Activated CD8-positive, alpha-beta memory T cell treated with anti-CD3 and anti-CD28 coated beads for 24 hours (primary cell): ENCODE data around the gene PSMB7.

Experiments
- DNase-seq: peaks from one replicate; pipeline ENCODE4 v3.0.0-alpha.2; 2020

Gene PSMB7

DNA sequence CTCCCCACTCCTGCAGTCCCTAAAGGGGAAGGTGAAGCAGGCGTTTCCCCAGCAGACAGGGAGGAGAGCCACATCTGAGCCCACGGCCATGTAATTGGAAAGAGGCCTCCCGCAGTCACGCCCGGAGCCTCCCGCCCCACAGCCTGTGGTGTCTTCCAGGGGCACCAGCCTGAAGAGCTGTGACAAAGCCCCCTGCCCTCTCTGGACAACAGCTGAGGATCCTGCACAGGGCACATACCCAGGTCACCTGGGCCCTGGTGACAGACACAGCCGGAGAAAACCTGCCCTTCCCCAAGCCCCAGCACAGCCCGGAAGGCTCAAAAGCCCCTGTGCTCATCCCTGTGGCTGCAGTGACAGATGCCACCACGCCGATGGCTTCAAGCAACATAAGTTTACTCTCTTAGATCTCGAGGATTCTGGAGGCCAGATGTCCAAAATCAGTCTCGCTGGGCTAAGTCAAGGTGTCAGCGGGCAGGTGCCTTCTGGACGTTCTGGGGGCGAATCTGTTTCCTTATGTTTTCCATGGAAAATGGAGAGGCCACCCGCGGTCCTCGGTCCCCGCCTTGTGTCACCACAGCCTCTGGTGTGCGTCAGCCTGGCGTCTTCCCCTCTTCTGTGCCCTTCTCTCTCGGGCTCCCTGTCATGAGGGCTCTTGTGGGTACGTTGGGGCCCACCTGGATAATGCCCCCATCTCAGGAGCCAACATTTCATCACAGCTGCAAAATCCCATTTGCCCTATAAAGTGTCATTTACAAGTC is 71.5 kb downstream of the PSMB7 start:
- DNase-seq = no peak

DNA sequence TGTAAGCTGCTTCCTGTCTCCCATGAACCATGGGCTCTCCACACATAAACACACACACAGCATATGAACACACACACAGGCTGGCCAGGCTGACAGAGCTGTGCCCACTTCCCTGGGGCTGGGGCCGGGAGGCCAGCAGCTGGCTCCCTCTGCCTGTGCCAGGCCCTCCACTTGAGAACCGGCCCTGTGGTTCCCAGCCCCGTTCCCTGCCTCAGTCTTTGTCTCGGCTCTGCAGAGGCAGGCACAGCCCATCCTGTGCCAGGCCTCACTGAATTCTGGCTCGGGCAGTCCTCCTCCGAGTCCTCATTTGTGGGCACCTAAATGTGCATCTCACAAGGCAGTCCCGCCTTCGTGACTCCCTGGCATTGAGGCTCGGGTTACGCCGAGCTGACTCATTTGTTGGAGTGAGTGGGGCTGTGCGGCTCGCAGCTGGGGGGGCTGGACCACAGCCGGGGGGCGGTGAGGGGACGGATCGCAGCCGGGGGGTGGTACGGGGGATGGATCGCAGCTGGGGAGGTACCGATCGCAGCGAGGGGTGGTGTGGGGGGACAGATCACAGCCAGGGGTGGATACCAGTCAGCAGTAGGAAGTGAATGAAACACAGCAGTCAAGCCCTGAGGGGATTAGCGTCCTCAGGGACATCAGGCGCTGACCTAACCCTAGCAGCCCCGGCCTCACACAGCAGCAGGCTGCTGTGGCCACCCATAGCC is 72.3 kb downstream of the PSMB7 start:
- DNase-seq = no peak

DNA sequence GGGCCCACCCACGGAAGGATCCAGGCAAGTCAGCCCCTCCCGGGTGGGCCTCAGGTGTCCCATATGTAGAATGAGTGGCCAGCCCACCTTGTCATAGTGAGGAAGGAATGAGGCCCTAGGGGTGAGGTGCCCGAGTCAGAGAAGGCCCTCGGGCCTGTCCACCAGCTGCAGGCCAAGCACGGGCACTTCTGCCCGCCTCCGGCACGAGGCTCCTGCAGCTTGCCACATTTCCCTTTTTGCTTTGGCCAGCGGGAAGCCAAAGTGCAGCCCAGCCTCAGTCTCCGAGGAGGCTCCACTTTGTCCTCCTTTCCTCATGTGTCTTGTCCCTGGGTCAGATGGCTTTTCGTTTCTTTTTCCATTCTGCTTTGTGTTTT is 72.9 kb downstream of the PSMB7 start:
- DNase-seq = no peak

DNA sequence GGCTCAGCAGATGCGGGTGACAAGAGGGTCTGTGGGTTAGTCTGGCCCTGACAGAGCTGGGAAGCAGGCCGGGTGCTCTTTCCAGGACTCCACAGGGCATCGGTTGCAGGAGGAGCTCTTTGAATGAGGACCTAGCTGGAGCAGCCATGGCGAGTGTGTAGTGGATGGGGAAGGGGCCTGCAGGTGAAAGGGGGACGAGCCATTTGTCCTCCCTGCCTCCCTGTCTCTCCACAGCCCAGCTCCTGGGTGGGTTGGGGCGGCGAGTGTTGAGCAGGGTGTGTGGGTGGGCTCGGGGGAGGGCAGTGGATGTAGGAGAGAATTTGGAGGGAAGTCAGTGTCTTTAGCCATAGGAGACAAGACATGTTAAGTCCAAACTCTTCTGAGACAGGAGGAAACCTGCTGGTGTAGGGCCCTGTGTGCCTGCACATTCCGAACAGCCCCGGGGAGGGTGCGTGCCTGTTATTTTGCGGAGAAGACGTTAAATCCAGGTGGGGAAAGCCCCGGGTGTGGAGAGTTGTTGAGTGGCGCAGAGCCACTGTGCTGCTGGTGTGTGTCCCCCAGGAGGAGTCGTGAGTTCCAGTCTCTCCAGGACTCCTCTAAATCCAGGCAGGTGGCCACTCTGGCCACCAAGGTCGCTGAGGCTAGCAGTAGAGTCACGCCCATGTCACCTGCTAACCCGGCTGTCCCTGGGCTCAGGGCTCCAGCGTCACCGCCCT is 73.6 kb downstream of the PSMB7 start:
- DNase-seq = no peak

DNA sequence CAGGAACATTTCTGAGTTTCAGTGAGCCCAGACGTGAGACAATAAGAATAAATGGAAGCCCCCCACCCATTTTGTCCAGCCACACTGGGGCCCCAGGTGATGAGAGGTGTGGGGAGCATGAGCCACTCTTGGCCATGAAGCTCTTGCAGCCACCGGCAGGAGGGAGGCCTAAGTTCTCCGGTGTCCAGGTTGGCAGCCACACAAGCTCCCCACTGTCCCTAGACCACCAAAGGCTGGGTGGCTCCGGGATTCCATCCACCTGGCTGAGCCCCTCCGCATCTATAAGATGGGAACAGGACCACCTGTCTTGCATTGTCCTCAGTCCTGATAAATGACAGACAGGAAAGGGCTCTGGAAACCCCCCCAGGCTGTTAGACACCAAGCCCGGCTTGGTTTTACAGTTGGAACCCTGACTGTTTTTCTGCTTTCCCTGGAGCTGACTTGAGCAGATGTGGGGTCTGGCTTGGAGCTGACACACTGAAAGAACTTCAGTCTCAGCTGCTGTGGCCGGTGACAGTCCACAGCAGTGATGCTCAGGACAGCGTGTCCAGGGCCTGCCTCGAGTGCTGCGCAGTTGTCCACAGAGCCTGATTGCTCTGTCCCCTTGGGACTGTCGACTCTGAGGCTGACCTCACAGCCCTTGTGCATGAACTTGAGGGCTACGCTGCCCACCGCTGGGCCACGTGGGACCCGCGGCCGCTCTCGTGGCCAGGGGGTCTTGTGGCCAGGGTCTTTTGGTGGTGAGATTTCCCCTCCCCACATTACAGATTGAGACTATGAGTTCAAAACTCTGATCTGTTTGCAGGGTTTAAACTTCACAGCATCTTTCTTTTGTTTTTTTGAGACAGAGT is 74.8 kb downstream of the PSMB7 start:
- DNase-seq = no peak

DNA sequence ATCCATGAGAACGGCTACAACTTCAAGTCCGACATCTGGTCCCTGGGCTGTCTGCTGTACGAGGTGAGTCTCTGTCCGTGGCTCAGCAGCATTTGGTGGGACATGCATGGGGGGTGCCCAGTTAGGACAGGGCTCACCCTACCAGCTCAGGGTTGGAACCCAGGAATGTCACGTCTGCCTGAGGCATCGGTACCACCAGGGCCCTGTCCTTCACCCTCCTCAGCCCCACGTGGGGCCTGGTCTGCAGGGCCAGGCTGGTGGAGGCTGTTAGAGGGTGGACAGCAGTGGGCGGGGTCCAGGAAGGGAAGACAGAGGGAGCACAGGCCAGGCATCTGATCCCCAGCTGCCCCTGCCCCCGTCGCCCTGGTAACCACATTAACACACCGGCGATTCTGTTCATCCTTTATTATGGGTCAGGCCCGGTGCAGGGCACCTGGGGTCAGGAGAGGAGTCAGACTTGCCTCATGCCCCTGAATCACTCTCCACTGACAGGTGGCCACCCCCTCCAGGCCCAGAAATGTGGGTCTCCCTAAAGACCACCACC is 75.6 kb downstream of the PSMB7 start:
- DNase-seq = no peak

DNA sequence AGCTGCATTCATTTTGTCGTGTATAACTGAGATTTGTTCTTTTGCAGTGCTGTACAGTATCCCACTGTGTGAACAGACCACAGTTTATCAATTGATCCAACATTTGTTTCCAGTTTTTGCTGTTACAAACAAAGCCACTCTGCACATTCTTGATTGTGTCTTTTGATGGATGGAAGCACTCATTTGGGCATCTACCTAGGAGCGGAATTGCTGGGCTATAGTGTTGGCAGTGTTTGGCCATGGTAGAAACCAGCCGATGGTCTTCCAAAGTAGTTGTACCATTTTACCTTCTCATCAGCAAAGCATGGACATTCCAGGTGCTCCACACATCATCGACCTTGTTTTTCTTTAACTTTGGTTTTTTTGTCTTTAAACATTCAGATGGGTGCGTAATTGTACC is 77.7 kb downstream of the PSMB7 start:
- no peak for DNase-seq

DNA sequence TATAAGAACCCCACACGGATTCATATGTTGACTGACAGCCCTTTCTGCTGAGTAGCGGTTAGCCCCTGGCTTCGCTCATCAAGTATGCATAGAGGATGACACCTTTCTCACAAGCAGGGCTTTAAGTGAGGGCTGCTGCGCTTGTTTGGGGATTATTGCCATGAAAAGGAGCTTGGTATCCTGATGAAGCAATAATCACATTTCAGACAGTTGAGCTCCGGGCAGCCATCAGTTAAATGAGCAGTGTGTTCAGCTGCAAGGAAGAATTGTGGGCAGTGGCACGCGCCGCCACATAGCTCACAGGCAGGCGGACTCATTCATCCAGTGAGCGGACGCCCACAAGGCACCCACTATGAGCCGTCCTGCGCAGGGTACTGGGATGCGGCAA is 79.9 kb downstream of the PSMB7 start:
- no peak for DNase-seq

DNA sequence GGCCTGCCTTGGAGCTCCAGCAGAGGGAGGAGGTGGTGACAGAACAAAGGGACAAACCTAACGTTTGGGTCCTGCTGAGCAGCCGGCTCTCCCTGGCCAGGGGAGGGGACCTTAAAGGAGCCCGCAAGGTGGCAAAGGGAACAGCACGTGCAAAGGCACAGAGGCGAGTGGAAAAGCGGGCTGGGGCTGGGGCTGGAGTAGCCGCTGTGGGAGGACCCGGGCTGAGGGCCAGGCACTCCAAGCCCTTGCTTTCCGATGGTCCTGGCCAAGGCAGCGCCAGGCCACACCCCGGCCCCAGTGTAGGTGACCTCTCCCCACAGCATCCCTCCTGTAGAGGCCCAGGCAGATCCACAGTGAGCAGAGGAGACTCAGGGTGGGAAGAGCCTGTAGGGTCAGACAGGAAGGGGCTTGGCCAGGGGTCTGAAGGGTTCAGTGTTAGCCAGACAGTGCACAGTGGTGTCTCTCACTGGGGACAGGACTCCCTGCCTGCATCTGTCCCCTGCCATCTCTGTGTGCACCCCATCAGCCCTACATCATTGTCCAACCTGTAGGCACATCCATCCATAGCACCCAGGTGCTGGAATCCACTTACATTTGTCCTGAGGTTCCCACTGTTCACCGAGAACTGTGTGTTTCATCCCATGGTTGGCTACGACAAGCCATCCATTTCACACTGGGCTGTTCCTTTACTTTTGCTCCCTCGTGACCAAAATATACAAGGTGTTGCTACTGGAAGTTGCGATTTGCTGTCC is 80.5 kb downstream of the PSMB7 start:
- DNase-seq = no peak

DNA sequence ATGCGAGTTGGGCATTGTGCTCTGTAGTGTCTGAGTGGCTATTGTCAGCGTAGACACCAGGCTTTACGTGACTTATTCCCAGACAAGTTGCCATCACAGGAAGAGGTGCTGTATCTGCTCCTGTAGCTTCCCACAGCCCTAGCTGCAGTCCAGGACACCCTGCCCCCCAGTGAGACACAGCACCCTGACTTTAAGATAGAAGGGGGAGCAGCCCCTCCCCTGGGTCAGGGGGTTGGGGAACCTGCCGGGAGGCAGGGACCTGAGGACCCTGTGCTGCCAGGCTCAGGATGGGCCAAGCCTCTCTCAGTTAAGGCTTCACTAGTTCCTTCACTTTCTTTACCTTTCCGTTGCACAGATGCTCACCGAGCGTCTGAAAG is 82.1 kb downstream of the PSMB7 start:
- DNase-seq = no peak

DNA sequence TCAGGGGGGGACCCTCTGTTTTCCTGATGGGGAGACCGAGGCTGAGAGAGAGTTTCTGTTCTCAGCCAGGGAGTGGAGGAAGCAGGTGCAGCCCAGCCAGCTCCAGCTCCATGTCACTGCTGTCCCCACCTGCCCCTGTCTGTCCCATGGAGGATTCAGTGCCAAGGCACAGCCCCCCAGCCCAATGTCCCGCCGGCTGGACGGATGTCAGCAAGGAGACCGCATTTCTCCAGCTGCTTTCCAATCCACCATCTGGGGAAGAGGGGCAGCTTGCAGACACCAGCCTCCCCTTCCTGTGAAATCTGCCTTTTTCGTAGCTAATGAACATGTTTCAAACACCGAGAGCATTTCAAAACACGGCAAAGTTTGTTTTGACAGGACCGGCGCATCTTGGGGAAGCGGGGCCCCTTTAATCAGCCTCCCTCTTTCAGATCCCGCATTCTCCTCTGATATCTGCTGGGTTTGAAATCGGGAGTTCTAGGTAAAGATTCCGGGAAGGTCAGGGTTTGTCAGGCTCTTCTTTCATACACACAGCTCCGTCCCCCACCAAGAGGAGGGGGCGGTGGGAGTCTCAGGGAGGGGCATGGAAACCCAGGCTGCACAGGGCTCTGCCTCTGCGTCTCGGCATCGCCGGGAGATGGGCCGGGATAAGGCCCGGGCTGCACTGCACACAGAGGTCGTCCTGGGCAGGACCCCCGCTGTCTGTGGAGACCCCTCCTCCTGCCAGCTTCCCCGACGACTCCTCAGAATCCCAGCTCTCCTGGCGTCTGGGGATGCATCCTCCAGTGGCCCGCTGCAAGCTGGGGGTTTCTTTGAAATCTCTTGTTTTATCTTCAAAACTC is 82.7 kb downstream of the PSMB7 start:
- no peak for DNase-seq

DNA sequence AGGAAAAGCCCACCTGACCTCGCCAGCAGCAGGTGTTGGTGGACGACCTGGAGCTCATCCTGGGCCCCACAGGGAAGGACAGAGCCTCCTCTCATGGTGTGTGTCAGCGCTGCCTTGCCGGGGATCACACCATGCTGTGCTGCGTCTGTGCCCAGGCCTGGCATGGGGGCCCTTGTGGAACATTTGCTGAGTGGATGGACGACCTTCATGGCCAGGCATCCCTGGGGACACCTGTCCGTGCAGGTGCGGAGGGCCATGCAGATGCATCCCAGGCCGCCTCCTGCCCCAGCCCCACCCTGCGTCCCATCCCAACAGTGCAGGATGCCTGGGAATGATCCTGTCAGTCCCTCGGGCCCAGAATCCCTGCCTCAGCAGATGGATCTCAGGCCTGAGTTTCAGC is 83.7 kb downstream of the PSMB7 start:
- no peak for DNase-seq

DNA sequence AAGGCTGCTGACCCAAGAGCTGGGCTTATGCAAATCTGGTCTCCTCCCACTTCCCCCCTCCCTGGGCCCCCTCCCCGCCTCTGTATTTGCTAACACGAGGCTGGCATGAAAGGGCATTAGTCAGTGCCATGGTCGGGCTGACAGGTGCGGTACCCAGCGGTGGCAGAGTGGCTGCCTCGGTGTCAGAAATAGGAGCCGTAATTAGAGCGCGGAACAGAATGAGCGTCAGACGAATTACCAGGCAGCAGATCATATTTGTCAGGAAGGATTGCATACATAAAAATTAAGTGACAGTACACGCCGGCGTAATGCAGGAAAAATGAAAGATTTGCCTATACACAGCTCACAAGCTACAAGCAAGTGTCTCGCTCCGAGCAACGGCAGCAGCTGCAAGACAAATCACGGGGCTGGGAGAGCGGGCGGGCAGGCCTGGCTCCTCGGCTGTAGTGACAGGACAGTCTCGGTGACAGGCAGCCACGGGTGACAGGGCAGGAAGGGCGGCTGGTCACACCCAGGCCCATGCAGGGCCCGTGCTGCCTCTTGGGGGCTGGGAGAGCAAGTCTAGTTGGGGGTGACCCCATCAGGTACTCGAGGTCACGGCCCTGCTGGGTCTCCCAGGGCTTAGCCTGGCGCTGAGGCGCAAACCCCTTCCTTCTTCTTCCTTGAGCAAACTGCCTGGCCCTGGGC is 85.1 kb downstream of the PSMB7 start:
- DNase-seq = no peak

DNA sequence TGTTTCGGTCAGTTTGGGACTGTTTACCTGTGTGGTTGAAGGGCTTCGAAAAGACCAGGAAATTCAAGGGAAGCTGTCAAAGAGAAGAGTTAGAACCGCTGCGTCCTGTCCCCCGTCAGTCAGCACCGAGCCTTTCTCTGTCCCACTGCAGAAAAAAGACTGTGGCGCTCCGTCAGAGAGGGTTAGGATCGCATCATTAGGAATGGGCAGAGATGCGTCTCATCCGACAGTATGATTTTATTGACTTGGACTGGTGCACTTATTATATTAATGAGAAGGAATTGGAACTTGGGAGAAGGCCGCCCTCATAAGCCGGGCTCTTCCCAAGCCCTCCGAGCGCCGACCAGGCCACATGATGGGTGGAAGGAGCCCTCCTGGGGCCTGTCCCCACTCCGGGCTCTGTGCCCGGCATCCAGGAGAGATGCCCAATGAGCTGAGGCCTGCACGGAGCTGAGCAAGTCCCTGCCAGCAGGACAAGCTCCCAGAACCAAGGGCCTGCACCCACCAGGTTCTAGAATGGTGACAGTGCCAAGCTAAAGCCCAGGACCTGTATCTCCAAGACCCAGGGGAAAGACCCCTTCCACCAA is 85.9 kb downstream of the PSMB7 start:
- no peak for DNase-seq

DNA sequence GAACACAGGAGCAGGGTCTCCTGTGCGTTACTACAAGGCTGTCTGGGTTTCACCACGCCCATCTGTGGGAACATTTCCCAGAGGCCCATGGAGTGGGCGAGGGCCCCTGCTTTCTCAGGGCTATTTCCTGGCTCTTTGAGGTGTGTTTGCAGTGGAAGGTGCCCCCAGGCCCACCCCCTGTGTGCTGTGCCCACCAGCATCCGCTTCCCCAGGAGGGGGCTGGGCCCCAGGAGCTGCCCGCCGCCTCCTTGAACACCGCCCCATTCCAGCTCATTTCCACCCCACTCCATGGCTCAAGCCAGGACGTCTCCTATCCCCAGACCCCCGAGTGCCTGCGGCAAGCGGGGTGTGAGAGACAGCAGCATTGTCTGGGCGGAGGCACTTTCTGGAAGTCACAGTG is 87.0 kb downstream of the PSMB7 start:
- DNase-seq = no peak

DNA sequence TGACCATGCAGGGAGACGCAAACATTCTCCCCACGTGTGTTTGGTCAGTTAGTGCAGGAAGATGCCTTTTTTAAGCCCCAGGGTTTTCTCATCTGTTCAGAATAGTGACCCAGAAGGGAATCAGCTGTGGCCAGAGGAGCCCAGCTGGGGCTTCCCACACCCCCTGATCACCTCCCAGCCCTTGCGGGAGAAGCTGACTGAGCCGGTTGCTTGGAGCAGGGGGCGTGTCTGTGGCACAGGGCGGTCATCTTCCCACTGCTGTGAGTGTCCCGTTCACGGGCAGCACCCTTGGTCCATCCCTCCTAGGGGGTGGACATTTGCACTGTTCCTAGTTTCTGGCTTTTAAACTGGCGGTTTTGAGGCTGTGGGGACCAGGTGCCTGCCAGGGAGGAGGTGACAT is 87.8 kb downstream of the PSMB7 start:
- no peak for DNase-seq

DNA sequence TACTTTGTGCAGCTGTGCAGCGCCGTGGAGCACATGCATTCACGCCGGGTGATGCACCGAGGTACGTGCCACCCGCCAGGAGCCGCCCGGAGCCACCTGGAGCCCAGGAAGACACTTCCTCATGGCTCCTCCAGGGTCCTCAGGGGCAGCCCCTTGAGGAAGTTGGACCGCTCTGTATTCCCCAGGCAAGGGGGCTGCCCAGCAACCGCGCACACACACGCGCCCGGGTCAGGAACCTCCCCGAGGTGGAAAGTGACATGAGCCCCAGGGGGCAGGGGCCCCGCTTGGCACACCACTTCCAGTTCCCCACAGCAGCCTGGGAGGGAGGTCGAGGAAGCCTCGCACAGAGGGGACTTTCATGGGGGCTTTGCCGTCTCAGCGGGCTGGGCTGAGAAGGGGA is 88.9 kb downstream of the PSMB7 start:
- DNase-seq = no peak

DNA sequence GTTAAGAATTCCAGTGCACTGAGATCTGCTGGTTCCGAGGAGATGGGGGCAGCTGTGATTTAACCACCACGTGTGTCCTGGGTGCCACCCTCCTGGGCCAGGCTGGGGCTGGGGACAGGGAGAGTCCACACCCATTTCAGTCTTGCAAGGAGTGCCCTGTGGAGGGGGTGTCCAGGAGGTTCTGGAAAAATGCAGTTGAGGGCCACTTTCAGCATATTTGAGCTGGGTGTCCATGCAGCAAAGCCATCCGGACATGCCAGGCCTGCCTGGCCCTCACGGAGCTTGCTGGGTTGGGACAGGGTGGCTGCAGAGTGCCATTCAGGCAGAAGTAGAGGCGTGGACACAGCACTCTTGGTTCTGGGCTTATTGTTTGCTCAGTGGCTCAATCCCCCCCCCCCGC is 89.4 kb downstream of the PSMB7 start:
- DNase-seq = no peak

DNA sequence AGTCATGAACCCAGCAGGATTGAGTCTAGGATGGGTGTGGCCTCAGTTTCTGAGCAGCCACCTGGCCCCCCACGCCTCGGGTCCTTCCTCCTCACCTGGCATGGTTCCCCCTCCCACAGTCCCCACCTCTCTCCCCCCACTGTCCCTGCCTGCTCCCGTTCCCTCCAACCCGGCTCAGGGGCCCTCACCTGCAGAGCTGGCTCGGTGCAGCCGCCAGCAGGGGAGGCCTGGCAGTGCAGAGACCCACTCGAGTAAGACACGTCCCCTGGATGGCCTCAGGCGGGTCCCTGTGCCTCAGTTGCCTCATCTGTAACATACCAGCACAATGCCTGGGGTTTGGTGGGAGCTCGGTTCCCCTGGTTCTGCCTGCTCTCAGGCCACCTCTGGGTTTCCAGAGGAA is 91.3 kb downstream of the PSMB7 start:
- no peak for DNase-seq
